Gastroesophageal sphincter (tissue), 4 donors: ENCODE data around the gene RBM19. TPM values are rescaled to one million over a fixed set of nuclear protein-coding genes. Genes with fewer than 3 reads are reported as not detected.
"Not testable (repeated sequence)": the region's sequence is repeated elsewhere in the genome, so short reads cannot be mapped to it uniquely, and the experiment has no call there.

Experiments used
- ATAC-seq: fragments of 150-250 bp; one replicate; pipeline ENCODE4 v1.9.1; 2016; ENCODE audit warnings: mild to moderate bottlenecking, moderate library complexity
- H3K27ac ChIP-seq, 4 donors: fragments of 200-600 bp; sonication (generic) in 3 of 4; 1 replicate in 3 of 4; 2 replicates in 1 of 4; pipeline ENCODE4 v1.5.1; 2016 to 2019
- H3K27me3 ChIP-seq: fragments of 200-600 bp; sonication (generic); one replicate; pipeline ENCODE4 v1.5.1; 2019
- H3K36me3 ChIP-seq, 2 donors: fragments of 200-600 bp; sonication (generic); one replicate each; pipeline ENCODE4 v1.5.1; 2019; ENCODE audit warnings: control low read depth in 1 of 2
- H3K4me1 ChIP-seq, 3 donors: fragments of 200-600 bp; sonication (generic); 1 replicate in 2 of 3; 2 replicates in 1 of 3; pipeline ENCODE4 v1.5.1; 2016 to 2019; ENCODE audit warnings: control low read depth in 2 of 3
- H3K4me3 ChIP-seq, 2 donors: fragments of 200-600 bp; sonication (generic); one replicate each; pipeline ENCODE4 v1.5.1; 2019; ENCODE audit warnings: mild to moderate bottlenecking in 1 of 2, moderate library complexity in 1 of 2
- H3K9me3 ChIP-seq, 3 donors: fragments of 200-600 bp; sonication (generic); one replicate each; pipeline ENCODE4 v1.5.1; 2017 to 2019; ENCODE audit warnings: control low read depth in 2 of 3
- CTCF ChIP-seq, 4 experiments: fragments of 200-600 bp in 2 of 4; fragments of 450-650 bp in 2 of 4; sonication (generic) in 1 of 4; IDR thresholded peaks; one replicate each; pipeline ENCODE4 v1.5.1; 2017 to 2019; ENCODE audit warnings: antibody characterized with exemption in 4 of 4, mild to moderate bottlenecking in 2 of 4, moderate library complexity in 2 of 4
- EP300 ChIP-seq: sonication (generic); formaldehyde crosslinking; IDR thresholded peaks from one replicate; pipeline ENCODE4 v1.6.1; 2017; ENCODE audit warnings: antibody characterized with exemption, mild to moderate bottlenecking
- POLR2A ChIP-seq, 2 donors: fragments of 450-650 bp; IDR thresholded peaks; one replicate each; pipeline ENCODE4 v1.6.1; 2017; ENCODE audit warnings: antibody characterized with exemption in 2 of 2, mild to moderate bottlenecking in 2 of 2, moderate library complexity in 1 of 2
- POLR2AphosphoS5 ChIP-seq: sonication (generic); formaldehyde crosslinking; IDR thresholded peaks from one replicate; pipeline ENCODE4 v1.6.1; 2017; ENCODE audit warnings: antibody characterized with exemption
- WGBS, 2 donors: methylation state at CpG; one replicate each; pipeline ENCODE4 v1.1.5; 2018; ENCODE audit warnings: low coverage in 1 of 2; 5-methylcytosine and 5-hydroxymethylcytosine counted together
- total RNA-seq, 4 donors: library from RNA; depleted of rRNA; stranded (reverse); fragments of >200 nt; gene quantifications; one replicate each; pipeline ENCODE4 v1.1.0, GENCODE V29; 2016

RBM19 gene
- total RNA-seq, 4 donors from 2014 or later = 24.5 to 45.3 (median 33.9) TPM

GRCh38 chr12:114006482-114007425 lies 40.6 kb upstream of the RBM19 start:
- H3K36me3 ChIP-seq = no peaks in the 10 kb centered on the region
- WGBS, 2 donors = 63 to 80% methylated on average over 1 to 10 of the region's 11 CpGs
- no peaks in the 10 kb centered on the region for H3K9me3 ChIP-seq
- TF ChIP-seq POLR2A (IDR thresholded peaks at IDR 0.05) = no peak
- TF ChIP-seq EP300 = no peak
- no peak for TF ChIP-seq CTCF (IDR thresholded peaks at IDR 0.05)
- no peak for TF ChIP-seq POLR2AphosphoS5
- H3K27me3 ChIP-seq = peaks cover 64% of the 10 kb centered on the region
- ATAC-seq = no peak
- H3K4me1 ChIP-seq = no peaks in the 10 kb centered on the region
- no peak overlapping the region for H3K4me3 ChIP-seq
- no peak overlapping the region for H3K27ac ChIP-seq

- no peak for ATAC-seq
- no peaks in the 10 kb centered on the region for H3K9me3 ChIP-seq
- no peak overlapping the region for H3K27ac ChIP-seq
- no peaks in the 10 kb centered on the region for H3K36me3 ChIP-seq
- TF ChIP-seq POLR2A (IDR thresholded peaks at IDR 0.05) = no peak
- no peaks in the 10 kb centered on the region for H3K4me1 ChIP-seq
- H3K27me3 ChIP-seq = peaks cover 60% of the 10 kb centered on the region
- 80% methylated on average over 1 of the region's 3 CpGs; no CpG with 5 or more reads in 1 of the 2 donors for WGBS, 2 donors
- no peak overlapping the region for H3K4me3 ChIP-seq
These were observed 38.3 kb upstream of the RBM19 start for GRCh38 chr12:114004402-114004801.

GRCh38 chr12:114003286-114003685 lies 37.2 kb upstream of the RBM19 start:
- Histone ChIP-seq H3K27me3 (peaks cover 52% of the 10 kb centered on the region), H3K9me3 (no peaks in the 10 kb centered on the region), H3K4me3 (no peak overlapping the region), H3K27ac (no peak overlapping the region), H3K36me3 (no peaks in the 10 kb centered on the region), H3K4me1 (no peaks in the 10 kb centered on the region)
- ATAC-seq = no peak
- WGBS, 2 donors = 72 to 84% methylated on average over 4 to 5 of the region's 5 CpGs
- TF ChIP-seq EP300 (no peak), POLR2AphosphoS5 (no peak), CTCF (IDR thresholded peaks at IDR 0.05) (no peak), POLR2A (IDR thresholded peaks at IDR 0.05) (no peak)

- WGBS, 2 donors = 61 to 71% methylated on average over 2 to 5 of the region's 5 CpGs
- no peak for ATAC-seq
- TF ChIP-seq EP300 (no peak), POLR2A (IDR thresholded peaks at IDR 0.05) (no peak), CTCF (IDR thresholded peaks at IDR 0.05) (no peak), POLR2AphosphoS5 (no peak)
- Histone ChIP-seq H3K36me3 (no peaks in the 10 kb centered on the region), H3K9me3 (no peaks in the 10 kb centered on the region), H3K27ac (no peak overlapping the region), H3K4me1 (no peaks in the 10 kb centered on the region), H3K4me3 (no peak overlapping the region), H3K27me3 (peaks cover 56% of the 10 kb centered on the region)
These were observed 35.6 kb upstream of the RBM19 start for GRCh38 chr12:114001511-114002340.

GRCh38 chr12:114000861-114001260 lies 34.7 kb upstream of the RBM19 start:
- H3K36me3 ChIP-seq = no peaks in the 10 kb centered on the region
- no peaks in the 10 kb centered on the region for H3K9me3 ChIP-seq
- 60 to 93% methylated on average over 3 to 6 of the region's 8 CpGs for WGBS, 2 donors
- no peak overlapping the region for H3K27ac ChIP-seq
- H3K27me3 ChIP-seq = peaks cover 59% of the 10 kb centered on the region
- TF ChIP-seq POLR2A (IDR thresholded peaks at IDR 0.05) (no peak), EP300 (no peak), CTCF (IDR thresholded peaks at IDR 0.05) (no peak), POLR2AphosphoS5 (no peak)
- no peak for ATAC-seq
- H3K4me1 ChIP-seq = no peaks in the 10 kb centered on the region
- H3K4me3 ChIP-seq = no peak overlapping the region

GRCh38 chr12:114000261-114000660 lies 34.1 kb upstream of the RBM19 start:
- 61 to 93% methylated on average over 2 to 7 of the region's 7 CpGs for WGBS, 2 donors
- ATAC-seq, H3K9me3 ChIP-seq, H3K27ac ChIP-seq, H3K36me3 ChIP-seq, H3K4me3 ChIP-seq, H3K4me1 ChIP-seq: not testable (repeated sequence)
- peaks cover 58% of the 10 kb centered on the region for H3K27me3 ChIP-seq
